ENCODE data around the gene DCAF11.

DCAF11 gene

DNA sequence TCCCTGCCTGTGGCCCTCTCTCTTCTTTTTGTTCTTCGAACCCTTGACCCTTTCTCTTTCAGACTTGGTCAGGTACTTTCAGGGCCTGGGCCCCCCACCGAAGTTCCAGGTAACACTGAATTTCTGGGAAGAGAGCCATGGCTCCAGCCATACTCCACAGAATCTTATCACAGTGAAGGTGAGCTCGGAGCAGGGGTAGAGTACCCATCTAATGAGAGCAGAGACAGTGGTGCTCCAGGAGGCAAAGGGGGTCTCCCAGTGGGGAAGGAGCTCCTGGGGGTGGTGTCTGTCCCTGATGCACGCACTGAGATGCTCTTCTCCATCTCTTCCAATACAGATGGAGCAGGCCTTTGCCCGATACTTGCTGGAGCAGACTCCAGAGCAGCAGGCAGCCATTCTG, 51.2 kb downstream of the DCAF11 start:
- DNase-seq: no peak

GRCh38 chr14:24167469-24168114, 53.0 kb downstream of the DCAF11 start:
- no peak for DNase-seq

- no peak for DNase-seq
These were observed 57.1 kb downstream of the DCAF11 start, which contains the start of gene REC8 for GRCh38 chr14:24171422-24172260. Gene REC8, plus strand, starts transcription at chr14:24172080. Its CDS starts 473 bp downstream, at chr14:24172553.

GRCh38 chr14:24172261-24172860, 57.8 kb downstream of the DCAF11 start:
- DNase-seq: no peak

DNA sequence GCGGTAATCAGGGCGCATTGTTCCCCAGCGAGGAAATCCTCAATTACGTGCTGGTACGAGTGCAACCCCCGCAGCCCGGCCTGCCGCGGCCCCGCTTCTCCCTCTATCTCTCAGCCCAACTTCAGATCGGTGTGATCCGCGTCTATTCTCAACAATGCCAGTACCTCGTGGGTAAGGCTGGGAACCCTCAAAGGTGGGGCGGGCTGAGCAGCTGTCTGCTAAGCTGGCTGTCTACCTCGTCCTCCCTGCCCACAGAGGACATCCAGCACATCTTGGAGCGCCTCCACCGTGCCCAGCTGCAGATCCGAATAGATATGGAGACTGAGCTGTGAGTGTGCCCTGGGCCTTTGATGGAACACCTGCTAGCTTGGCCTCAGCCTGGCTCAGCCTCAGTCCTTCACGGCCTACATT, 58.3 kb downstream of the DCAF11 start:
- no peak for DNase-seq
